Liver (tissue), 9 donors: ENCODE data around the gene OPA3. TPM values are rescaled to one million over a fixed set of nuclear protein-coding genes. Genes with fewer than 3 reads are reported as not detected.
"Not testable (repeated sequence)": the region's sequence is repeated elsewhere in the genome, so short reads cannot be mapped to it uniquely, and the experiment has no call there.

Experiments used
- DNase-seq: peaks from one replicate; pipeline ENCODE4 v3.0.0-alpha.2; 2017; ENCODE audit warnings: low spot score
- H3K27ac ChIP-seq, 2 donors: one replicate each; pipeline ENCODE4 v1.7.0; 2013; ENCODE audit warnings: inconsistent platforms in 2 of 2, low read length in 2 of 2, control low read depth in 1 of 2, low read depth in 1 of 2, mild to moderate bottlenecking in 1 of 2
- H3K27me3 ChIP-seq, 4 donors: one replicate each; pipeline versions ENCODE4 v1.6.1 to v1.7.0; 2013; ENCODE audit warnings: low read length in 3 of 4, inconsistent platforms in 1 of 4, mild to moderate bottlenecking in 1 of 4, moderate library complexity in 1 of 4; ENCODE audit not compliant: control insufficient read depth in 4 of 4, insufficient read depth in 4 of 4
- H3K36me3 ChIP-seq, 4 donors: one replicate each; pipeline versions ENCODE4 v1.6.1 to v1.7.0; 2013; ENCODE audit warnings: low read length in 3 of 4, mild to moderate bottlenecking in 3 of 4, low read depth in 1 of 4, moderate library complexity in 1 of 4; ENCODE audit not compliant: control insufficient read depth in 4 of 4, insufficient read depth in 3 of 4
- H3K4me1 ChIP-seq, 4 donors: one replicate each; pipeline versions ENCODE4 v1.6.1 to v1.7.0; 2013; ENCODE audit warnings: low read length in 3 of 4, mild to moderate bottlenecking in 3 of 4, moderate library complexity in 1 of 4; ENCODE audit not compliant: control insufficient read depth in 4 of 4, insufficient read depth in 4 of 4
- H3K4me3 ChIP-seq, 3 donors: one replicate each; pipeline versions ENCODE4 v1.6.1 to v1.7.0; 2013; ENCODE audit warnings: low read length in 3 of 3, control low read depth in 1 of 3, low read depth in 1 of 3, mild to moderate bottlenecking in 1 of 3
- H3K9ac ChIP-seq, 2 donors: one replicate each; pipeline ENCODE4 v1.7.0; 2013; ENCODE audit warnings: low read length in 2 of 2, mild to moderate bottlenecking in 2 of 2, moderate library complexity in 2 of 2, control low read depth in 1 of 2, low read depth in 1 of 2
- H3K9me3 ChIP-seq, 4 donors: one replicate each; pipeline versions ENCODE4 v1.6.1 to v1.7.0; 2013; ENCODE audit warnings: low read length in 3 of 4; ENCODE audit not compliant: control insufficient read depth in 4 of 4
- CTCF ChIP-seq: fragments of 150-350 bp; IDR thresholded peaks from 2 replicates; pipeline ENCODE4 v1.5.1; 2017; ENCODE audit warnings: improper control_type of control experiment, low read depth, low read length; ENCODE audit not compliant: missing input control
- EGR1 ChIP-seq, 2 donors: IDR thresholded peaks; 2 replicates each; pipeline ENCODE4 v1.6.1; 2016 to 2018; ENCODE audit warnings: antibody characterized with exemption in 2 of 2, low read depth in 2 of 2
- FOXA1 ChIP-seq: IDR thresholded peaks from 2 replicates; pipeline ENCODE4 v1.6.1; 2016; ENCODE audit warnings: antibody characterized with exemption
- FOXA2 ChIP-seq: IDR thresholded peaks from 2 replicates; pipeline ENCODE4 v1.6.1; 2016; ENCODE audit warnings: antibody characterized with exemption
- GABPA ChIP-seq, 2 donors: IDR thresholded peaks in 1 of 2; conservative IDR thresholded peaks in 1 of 2; 2 replicates each; pipeline ENCODE4 v1.6.1; 2016; ENCODE audit warnings: antibody characterized with exemption in 2 of 2, mild to moderate bottlenecking in 1 of 2, moderate library complexity in 1 of 2
- HNF4G ChIP-seq: IDR thresholded peaks from 2 replicates; pipeline ENCODE4 v1.6.1; 2016; ENCODE audit warnings: antibody characterized with exemption
- JUND ChIP-seq, 2 donors: IDR thresholded peaks; 2 replicates each; pipeline ENCODE4 v1.6.1; 2016; ENCODE audit warnings: antibody characterized with exemption in 2 of 2
- MAX ChIP-seq: IDR thresholded peaks from 2 replicates; pipeline ENCODE4 v1.6.1; 2016; ENCODE audit warnings: antibody characterized with exemption
- NR2F2 ChIP-seq: IDR thresholded peaks from 2 replicates; pipeline ENCODE4 v1.6.1; 2016; ENCODE audit warnings: antibody characterized with exemption
- RAD21 ChIP-seq, 2 donors: IDR thresholded peaks; 2 replicates each; pipeline ENCODE4 v1.6.1; 2016; ENCODE audit warnings: antibody characterized with exemption in 2 of 2, mild to moderate bottlenecking in 2 of 2
- REST ChIP-seq: IDR thresholded peaks from 2 replicates; pipeline ENCODE4 v1.6.1; 2016; ENCODE audit warnings: antibody characterized with exemption, mild to moderate bottlenecking
- RXRA ChIP-seq, 2 donors: IDR thresholded peaks; 2 replicates each; pipeline ENCODE4 v1.6.1; 2017 to 2018; ENCODE audit warnings: antibody characterized with exemption in 2 of 2, mild to moderate bottlenecking in 1 of 2
- SP1 ChIP-seq: IDR thresholded peaks from 2 replicates; pipeline ENCODE4 v1.6.1; 2018; ENCODE audit warnings: antibody characterized with exemption, mild to moderate bottlenecking
- TAF1 ChIP-seq: conservative IDR thresholded peaks from 2 replicates; pipeline ENCODE4 v1.6.1; 2016; ENCODE audit warnings: antibody characterized with exemption, mild to moderate bottlenecking
- YY1 ChIP-seq: IDR thresholded peaks from 2 replicates; pipeline ENCODE4 v1.6.1; 2016; ENCODE audit warnings: antibody characterized with exemption, mild to moderate bottlenecking
- WGBS: extraction: QIAGEN DNeasy Blood & Tissue Kit; methylation state at CpG from one replicate; pipeline ENCODE4 v1.1.7; 2013; 5-methylcytosine and 5-hydroxymethylcytosine counted together
- polyA plus RNA-seq, 2 donors: library from polyadenylated mRNA; stranded (reverse) in 1 of 2; unstranded in 1 of 2; fragments of 200-250 nt in 1 of 2; fragments of >200 nt in 1 of 2; fragmentation: Nextera tagmentation in 1 of 2; extraction: Ambion mirVana in 1 of 2; gene quantifications; one replicate each; pipeline versions ENCODE4 v1.2.1 to v1.2.3, GENCODE V29; 2013 to 2015
- total RNA-seq, 2 donors: library from RNA; depleted of rRNA; stranded (reverse); fragments of >200 nt; gene quantifications; one replicate each; pipeline ENCODE4 v1.2.3, GENCODE V29; 2014
- TF ChIP-seq, protein P1 (sequence below): IDR thresholded peaks from 2 replicates; pipeline ENCODE4 v1.6.1; 2016; ENCODE audit warnings: antibody characterized with exemption
- TF ChIP-seq, protein P2 (sequence below): IDR thresholded peaks from 2 replicates; pipeline ENCODE4 v1.6.1; 2016; ENCODE audit warnings: antibody characterized with exemption
- donor health status: healthy.
- donor health status: healthy.
- donor health status: healthy.
- donor health status: healthy.
- donor health status: healthy.

The OPA3 gene
- total and polyA plus RNA-seq, 4 donors: 3.8 to 9.4 (median 6.2) TPM

DNA sequence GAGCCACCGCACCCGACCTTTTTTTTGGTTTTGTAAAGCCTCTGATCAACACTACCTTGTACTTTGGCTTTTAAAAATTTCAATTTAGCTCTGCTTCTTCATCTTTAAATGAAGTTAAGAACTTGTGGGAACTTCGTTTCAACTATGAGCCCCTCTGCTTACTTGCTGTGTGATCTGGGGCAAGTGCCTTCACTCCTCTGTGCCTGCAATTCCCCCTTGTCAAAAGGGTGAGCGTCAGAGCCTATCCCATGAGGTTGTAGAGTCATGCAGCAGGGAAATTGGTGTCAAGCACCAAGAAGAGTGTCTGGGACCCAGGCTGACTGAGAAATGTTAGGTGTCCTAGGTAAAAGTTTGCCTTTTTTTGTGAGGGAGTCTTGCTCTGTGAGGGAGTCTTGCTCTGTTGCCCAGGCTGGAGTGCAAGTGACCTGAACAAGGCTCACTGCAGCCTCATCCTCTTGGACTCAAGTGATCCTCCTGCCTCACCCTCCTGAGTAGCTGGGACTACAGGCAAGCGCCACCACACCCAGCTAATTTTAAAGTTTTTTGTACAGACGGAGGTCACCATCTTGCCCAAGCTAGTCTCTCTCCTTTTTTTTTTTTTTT lies 71.6 kb downstream of the OPA3 start:
- WGBS: 89% methylated on average over 6 of the region's 6 CpGs
- TF ChIP-seq MAX (no peak), CTCF (no peak), TAF1 (no peak), SP1 (no peak), FOXA2 (no peak), EGR1 (IDR thresholded peaks at IDR 0.05; ENCODE audit: low read depth in 2 of 2) (no peak), HNF4G (no peak), FOXA1 (no peak), RXRA (IDR thresholded peaks at IDR 0.05) (no peak), GABPA (IDR thresholded peaks at IDR 0.05 in 1 of 2, conservative IDR thresholded peaks at IDR 0.05 in 1 of 2) (no peak)
- TF ChIP-seq, protein P1, sequence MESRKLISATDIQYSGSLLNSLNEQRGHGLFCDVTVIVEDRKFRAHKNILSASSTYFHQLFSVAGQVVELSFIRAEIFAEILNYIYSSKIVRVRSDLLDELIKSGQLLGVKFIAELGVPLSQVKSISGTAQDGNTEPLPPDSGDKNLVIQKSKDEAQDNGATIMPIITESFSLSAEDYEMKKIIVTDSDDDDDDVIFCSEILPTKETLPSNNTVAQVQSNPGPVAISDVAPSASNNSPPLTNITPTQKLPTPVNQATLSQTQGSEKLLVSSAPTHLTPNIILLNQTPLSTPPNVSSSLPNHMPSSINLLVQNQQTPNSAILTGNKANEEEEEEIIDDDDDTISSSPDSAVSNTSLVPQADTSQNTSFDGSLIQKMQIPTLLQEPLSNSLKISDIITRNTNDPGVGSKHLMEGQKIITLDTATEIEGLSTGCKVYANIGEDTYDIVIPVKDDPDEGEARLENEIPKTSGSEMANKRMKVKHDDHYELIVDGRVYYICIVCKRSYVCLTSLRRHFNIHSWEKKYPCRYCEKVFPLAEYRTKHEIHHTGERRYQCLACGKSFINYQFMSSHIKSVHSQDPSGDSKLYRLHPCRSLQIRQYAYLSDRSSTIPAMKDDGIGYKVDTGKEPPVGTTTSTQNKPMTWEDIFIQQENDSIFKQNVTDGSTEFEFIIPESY: no peak
- Histone ChIP-seq H3K9ac (no peak overlapping the region), H3K27ac (no peak overlapping the region), H3K4me1 (peaks cover 12 to 39% (median 30%) of the 10 kb centered on the region in 4 donors), H3K36me3 (peaks cover 0 to 2% (median 1%) of the 10 kb centered on the region in 4 donors), H3K4me3 (no peak overlapping the region), H3K9me3 (no peaks in the 10 kb centered on the region), H3K27me3 (no peaks in the 10 kb centered on the region)
- DNase-seq: no peak

- Histone ChIP-seq H3K27ac (no peak overlapping the region), H3K4me1 (peaks cover 12 to 49% (median 32%) of the 10 kb centered on the region in 4 donors), H3K36me3 (no peaks in the 10 kb centered on the region), H3K9me3 (no peaks in the 10 kb centered on the region), H3K4me3 (no peak overlapping the region), H3K9ac (no peak overlapping the region), H3K27me3 (no peaks in the 10 kb centered on the region)
- WGBS: 92% methylated on average over 5 of the region's 5 CpGs
- no peak for DNase-seq
- no peak for TF ChIP-seq JUND (IDR thresholded peaks at IDR 0.05)
- TF ChIP-seq HNF4G: no peak
- TF ChIP-seq RXRA (IDR thresholded peaks at IDR 0.05): no peak
- TF ChIP-seq RAD21 (IDR thresholded peaks at IDR 0.05): no peak
- no peak for TF ChIP-seq FOXA1
- TF ChIP-seq TAF1: no peak
- TF ChIP-seq YY1: no peak
- TF ChIP-seq CTCF: no peak
- TF ChIP-seq, protein P2, sequence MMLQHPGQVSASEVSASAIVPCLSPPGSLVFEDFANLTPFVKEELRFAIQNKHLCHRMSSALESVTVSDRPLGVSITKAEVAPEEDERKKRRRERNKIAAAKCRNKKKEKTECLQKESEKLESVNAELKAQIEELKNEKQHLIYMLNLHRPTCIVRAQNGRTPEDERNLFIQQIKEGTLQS: no peak
- no peak for TF ChIP-seq NR2F2
- no peak for TF ChIP-seq MAX
- TF ChIP-seq REST: no peak
Observed at GRCh38 chr19:45511074-45511473, 73.5 kb downstream of the OPA3 start.

DNA sequence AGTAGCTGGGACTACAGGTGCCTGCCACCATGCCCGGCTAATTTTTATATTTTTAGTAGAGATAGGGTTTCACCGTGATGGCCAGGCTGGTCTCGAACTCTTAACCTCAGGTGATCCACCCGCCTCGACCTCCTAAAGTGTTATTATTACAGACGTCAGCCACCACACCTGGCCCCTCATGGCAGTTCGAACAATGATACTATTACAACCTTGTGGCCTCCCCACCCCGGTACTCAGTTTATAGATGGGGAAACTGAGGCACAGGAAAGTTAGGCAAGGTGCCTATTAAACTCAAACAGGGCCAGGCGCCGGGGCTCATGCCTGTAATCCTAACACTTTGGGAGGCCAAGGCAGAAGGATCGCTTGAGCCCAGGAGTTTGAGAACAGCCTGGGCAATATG lies 74.2 kb downstream of the OPA3 start:
- H3K4me3 ChIP-seq, H3K36me3 ChIP-seq, H3K9me3 ChIP-seq, H3K27me3 ChIP-seq, H3K9ac ChIP-seq, DNase-seq: not testable (repeated sequence)
- Histone ChIP-seq H3K4me1 (peaks cover 13 to 46% (median 31%) of the 10 kb centered on the region in 4 donors), H3K27ac (peak overlapping the region in 1 of 2 donors; percentile 12)
- WGBS: 83% methylated on average over 11 of the region's 11 CpGs
